WERI-Rb-1 (cell line): ENCODE measurements around the gene RPL19.

Source experiments
- DNase-seq: peaks from one replicate; pipeline ENCODE4 v3.0.0-alpha.2; 2020
- H3K27ac ChIP-seq: fragments of 250-450 bp; sonication (Bioruptor Pico); 2 replicates; pipeline ENCODE4 v1.5.1; 2020; ENCODE audit warnings: mild to moderate bottlenecking, moderate library complexity
- H3K27me3 ChIP-seq: fragments of 250-450 bp; sonication (Bioruptor Pico); 2 replicates; pipeline ENCODE4 v1.5.1; 2021; ENCODE audit warnings: mild to moderate bottlenecking, low read depth, moderate library complexity; ENCODE audit not compliant: insufficient read depth, severe bottlenecking
- H3K36me3 ChIP-seq: fragments of 250-450 bp; sonication (Bioruptor Pico); 2 replicates; pipeline ENCODE4 v1.5.1; 2020; ENCODE audit warnings: mild to moderate bottlenecking, moderate library complexity
- H3K4me3 ChIP-seq: 2 replicates; pipeline ENCODE4 v1.5.1; 2011; ENCODE audit warnings: low read depth, mild to moderate bottlenecking, control low read depth, low read length
- H3K9me3 ChIP-seq: fragments of 250-450 bp; sonication (Bioruptor Pico); 2 replicates; pipeline ENCODE4 v1.5.1; 2021; ENCODE audit warnings: mild to moderate bottlenecking, moderate library complexity; ENCODE audit not compliant: severe bottlenecking
- TF ChIP-seq, protein P1 (sequence below): IDR thresholded peaks from 2 replicates; pipeline ENCODE4 v1.5.1; 2011; ENCODE audit warnings: low read depth, mild to moderate bottlenecking, control low read depth, inconsistent platforms, low read length

The RPL19 gene

DNA sequence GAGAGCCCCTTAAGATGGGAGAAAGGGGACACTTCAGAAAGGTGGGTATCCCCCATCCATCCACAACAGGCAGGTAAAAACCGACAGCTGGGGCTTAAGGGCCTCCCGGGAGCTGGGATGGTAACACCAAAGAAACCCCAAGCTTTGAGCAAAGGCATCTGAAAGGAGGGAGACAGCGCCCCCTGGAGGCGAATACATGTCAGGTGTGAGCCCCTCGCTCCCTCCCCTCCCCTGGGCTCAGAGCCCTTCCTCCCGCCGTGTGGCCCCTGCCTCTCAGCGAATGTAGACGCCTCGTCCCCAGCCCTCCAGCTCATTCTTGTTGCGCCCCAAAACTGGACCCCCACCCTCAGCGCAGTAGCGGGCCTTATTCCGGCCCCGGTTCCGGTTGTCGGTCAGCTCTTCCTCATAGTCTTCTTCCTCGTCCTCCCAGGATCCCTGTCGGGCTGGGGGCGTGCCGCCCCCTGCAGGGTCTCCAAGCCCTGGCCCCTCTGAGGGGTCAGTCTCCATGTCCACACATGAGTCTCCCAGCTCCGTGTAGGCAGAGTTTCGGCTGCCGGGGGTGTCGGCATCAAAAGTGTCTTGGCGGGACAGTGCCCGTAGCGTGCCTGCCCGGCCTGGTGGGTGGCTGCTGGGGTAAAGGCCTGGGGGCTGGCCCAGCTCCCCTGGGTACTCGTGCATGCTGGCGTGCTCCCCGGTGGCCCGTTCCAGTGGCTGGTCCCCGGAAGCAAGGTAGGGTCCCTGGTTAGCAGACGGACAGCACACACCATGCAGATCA is 25.0 kb upstream of the RPL19 start:
- TF ChIP-seq, protein P1, sequence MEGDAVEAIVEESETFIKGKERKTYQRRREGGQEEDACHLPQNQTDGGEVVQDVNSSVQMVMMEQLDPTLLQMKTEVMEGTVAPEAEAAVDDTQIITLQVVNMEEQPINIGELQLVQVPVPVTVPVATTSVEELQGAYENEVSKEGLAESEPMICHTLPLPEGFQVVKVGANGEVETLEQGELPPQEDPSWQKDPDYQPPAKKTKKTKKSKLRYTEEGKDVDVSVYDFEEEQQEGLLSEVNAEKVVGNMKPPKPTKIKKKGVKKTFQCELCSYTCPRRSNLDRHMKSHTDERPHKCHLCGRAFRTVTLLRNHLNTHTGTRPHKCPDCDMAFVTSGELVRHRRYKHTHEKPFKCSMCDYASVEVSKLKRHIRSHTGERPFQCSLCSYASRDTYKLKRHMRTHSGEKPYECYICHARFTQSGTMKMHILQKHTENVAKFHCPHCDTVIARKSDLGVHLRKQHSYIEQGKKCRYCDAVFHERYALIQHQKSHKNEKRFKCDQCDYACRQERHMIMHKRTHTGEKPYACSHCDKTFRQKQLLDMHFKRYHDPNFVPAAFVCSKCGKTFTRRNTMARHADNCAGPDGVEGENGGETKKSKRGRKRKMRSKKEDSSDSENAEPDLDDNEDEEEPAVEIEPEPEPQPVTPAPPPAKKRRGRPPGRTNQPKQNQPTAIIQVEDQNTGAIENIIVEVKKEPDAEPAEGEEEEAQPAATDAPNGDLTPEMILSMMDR: peak; percentile 94
- Histone ChIP-seq H3K4me3 (no peak overlapping the region), H3K36me3 (peaks cover 16% of the 10 kb centered on the region), H3K27me3 (no peaks in the 10 kb centered on the region), H3K27ac (peak overlapping the region; percentile 58), H3K9me3 (no peaks in the 10 kb centered on the region)
- DNase-seq: peak; percentile 89

DNA sequence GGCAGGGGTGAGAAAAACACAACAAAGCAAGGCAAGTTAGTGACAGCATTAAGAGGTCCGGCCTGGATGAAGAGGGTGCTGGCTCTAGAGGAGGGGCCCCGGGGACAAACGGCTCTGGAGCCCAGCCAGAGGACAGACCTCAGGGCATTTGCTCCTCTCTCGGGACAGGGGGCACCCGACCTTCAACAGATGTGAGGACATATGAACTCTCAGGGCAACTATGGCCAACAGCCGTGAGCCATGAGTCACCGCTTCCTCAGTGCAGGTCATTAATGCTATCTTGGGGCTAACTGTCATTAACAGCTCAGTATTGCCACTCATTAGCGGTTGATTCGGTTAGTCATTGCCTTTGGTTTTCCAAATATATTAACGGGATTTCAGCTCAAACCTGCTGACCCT is 24.4 kb upstream of the RPL19 start:
- TF ChIP-seq, protein P1: no peak
- no peaks in the 10 kb centered on the region for H3K27me3 ChIP-seq
- H3K27ac ChIP-seq: no peak overlapping the region
- DNase-seq: no peak
- H3K4me3 ChIP-seq: no peak overlapping the region
- peaks cover 16% of the 10 kb centered on the region for H3K36me3 ChIP-seq
- H3K9me3 ChIP-seq: no peaks in the 10 kb centered on the region

DNA sequence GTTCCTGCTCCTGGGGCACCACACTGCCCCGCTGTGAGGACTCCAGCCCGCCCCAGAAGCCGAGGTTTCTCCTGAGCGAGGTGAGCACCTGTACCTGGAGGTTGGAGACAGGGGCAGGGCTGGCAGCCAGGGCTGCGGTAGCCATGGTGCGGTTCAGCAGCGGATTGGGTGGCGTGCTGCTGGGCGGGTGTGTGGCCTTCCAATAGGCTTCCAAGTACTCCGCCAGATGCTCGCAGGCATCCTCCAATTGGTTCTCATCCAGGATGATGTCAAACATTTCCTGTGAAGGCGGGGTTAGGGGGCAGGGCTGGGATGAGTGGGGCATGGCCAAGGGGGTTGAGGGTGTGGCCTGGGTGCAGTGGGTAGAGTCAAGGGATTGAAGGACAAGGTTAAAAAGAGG is 22.8 kb upstream of the RPL19 start:
- Histone ChIP-seq H3K27me3 (no peaks in the 10 kb centered on the region), H3K36me3 (peaks cover 23% of the 10 kb centered on the region), H3K9me3 (no peaks in the 10 kb centered on the region), H3K27ac (no peak overlapping the region), H3K4me3 (no peak overlapping the region)
- peak; percentile 54 for DNase-seq
- TF ChIP-seq, protein P1: no peak

DNA sequence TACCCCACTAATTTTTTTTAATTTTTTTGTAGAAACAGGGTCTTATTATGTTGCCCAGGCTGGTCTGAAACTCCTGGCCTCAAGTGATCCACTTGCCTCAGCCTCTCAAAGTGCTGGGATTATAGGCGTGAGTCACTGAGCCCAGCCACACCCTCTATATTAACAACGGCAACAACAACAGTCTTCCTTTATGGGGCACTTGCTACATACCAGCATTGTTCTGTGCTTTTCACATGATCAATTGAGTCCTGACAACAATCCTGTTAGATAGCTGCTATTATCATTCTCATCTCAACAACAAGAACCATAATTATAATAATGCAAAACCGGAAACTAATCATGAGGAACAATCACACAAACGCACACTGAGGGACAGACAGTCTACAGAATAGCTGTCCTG is 21.5 kb upstream of the RPL19 start:
- peaks cover 31% of the 10 kb centered on the region for H3K36me3 ChIP-seq
- DNase-seq: no peak

DNA sequence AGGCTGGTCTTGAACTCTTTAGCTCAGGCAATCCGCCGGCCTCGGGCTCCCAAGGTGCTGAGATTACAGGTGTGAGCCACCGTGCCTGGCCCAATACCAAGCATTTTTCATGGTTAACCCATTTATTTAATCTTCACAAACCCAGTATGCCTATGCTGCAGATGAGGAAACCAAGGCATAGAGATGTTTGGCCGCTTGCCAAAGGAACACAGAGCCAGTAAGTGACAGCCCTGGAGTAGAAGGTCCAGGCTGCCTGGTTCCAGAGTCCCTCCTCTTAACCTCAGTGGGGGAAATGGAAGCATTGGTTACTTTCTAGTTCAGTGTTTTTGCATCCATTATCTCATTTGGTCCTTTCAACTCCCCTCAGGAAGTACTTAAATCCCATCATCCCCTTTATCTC is 18.8 kb upstream of the RPL19 start:
- Histone ChIP-seq H3K27me3 (no peaks in the 10 kb centered on the region), H3K9me3 (no peaks in the 10 kb centered on the region), H3K4me3 (no peak overlapping the region), H3K36me3 (peaks cover 31% of the 10 kb centered on the region), H3K27ac (no peak overlapping the region)
- TF ChIP-seq, protein P1: no peak
- DNase-seq: no peak

More for the DNA sequence above, 21.5 kb upstream of the RPL19 start:
- Histone ChIP-seq H3K9me3 (no peaks in the 10 kb centered on the region), H3K27me3 (no peaks in the 10 kb centered on the region), H3K27ac (no peak overlapping the region), H3K4me3 (no peak overlapping the region)
- TF ChIP-seq, protein P1: no peak

DNA sequence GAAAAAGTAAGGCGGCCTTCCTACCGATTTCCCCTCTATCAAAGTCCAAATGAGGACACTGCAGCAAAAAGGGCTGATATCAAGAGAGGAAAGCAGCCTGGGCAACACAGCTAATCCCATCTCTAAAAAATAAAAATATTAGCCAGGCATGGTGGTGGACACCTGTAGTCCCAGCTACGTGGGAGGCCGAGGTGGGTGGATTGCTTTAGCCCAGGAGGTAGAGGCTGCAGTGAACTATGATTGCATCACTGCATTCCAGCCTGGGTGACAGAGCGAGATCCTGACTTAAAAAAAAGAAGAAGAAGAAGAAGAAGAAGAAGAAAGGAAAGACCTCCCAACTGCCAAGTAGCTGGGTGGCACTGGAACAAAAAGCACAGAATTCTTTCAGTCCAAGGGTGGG is 17.0 kb upstream of the RPL19 start:
- H3K36me3 ChIP-seq: peaks cover 28% of the 10 kb centered on the region
- no peaks in the 10 kb centered on the region for H3K9me3 ChIP-seq
- no peak overlapping the region for H3K27ac ChIP-seq
- no peaks in the 10 kb centered on the region for H3K27me3 ChIP-seq
- no peak for DNase-seq
- TF ChIP-seq, protein P1: no peak
- no peak overlapping the region for H3K4me3 ChIP-seq
